Neural cell (in vitro differentiated cells): ENCODE data around the gene PTPRK.

Experiments
- CTCF ChIP-seq: fragments of 450-650 bp; IDR thresholded peaks from 2 replicates; pipeline ENCODE4 v1.5.1; 2014; ENCODE audit warnings: antibody characterized with exemption, mild to moderate bottlenecking, moderate library complexity; ENCODE audit not compliant: poor library complexity, severe bottlenecking
- MXI1 ChIP-seq: fragments of 450-650 bp; conservative IDR thresholded peaks from 2 replicates; pipeline ENCODE4 v1.6.1; 2014; ENCODE audit warnings: antibody characterized with exemption, mild to moderate bottlenecking; ENCODE audit not compliant: poor library complexity, severe bottlenecking
- POLR2AphosphoS5 ChIP-seq: IDR thresholded peaks from 2 replicates; pipeline ENCODE4 v1.6.1; 2012
- RAD21 ChIP-seq: fragments of 450-650 bp; conservative IDR thresholded peaks from 2 replicates; pipeline ENCODE4 v1.6.1; 2014; ENCODE audit warnings: antibody characterized with exemption, mild to moderate bottlenecking, moderate library complexity
- REST ChIP-seq: IDR thresholded peaks from 2 replicates; pipeline ENCODE4 v1.6.1; 2012; ENCODE audit warnings: borderline replicate concordance
- SMC3 ChIP-seq: fragments of 450-650 bp; conservative IDR thresholded peaks from 2 replicates; pipeline ENCODE4 v1.6.1; 2014; ENCODE audit warnings: antibody characterized with exemption, mild to moderate bottlenecking, moderate library complexity; ENCODE audit not compliant: poor library complexity
- TAF1 ChIP-seq: IDR thresholded peaks from 2 replicates; pipeline ENCODE4 v1.6.1; 2012; ENCODE audit warnings: low read depth

- TF ChIP-seq POLR2AphosphoS5 (no peak), CTCF (no peak), TAF1 (no peak), REST (no peak), RAD21 (no peak), MXI1 (no peak), SMC3 (no peak)
Observed at GRCh38 chr6:128327890-128328289, 192.5 kb downstream of the PTPRK start.
